GM12878 (cell line): ENCODE data around the gene AGFG1. TPM values are rescaled to one million over a fixed set of nuclear protein-coding genes. Genes with fewer than 3 reads are reported as not detected.

Experiments used
- ATAC-seq: fragments of 200-7000 bp; cut with Tn5 transposase; 3 replicates; pipeline ENCODE4 v1.9.1; 2020; ENCODE audit warnings: mild to moderate bottlenecking, moderate library complexity
- BruUV-seq: library from RNA; stranded (reverse); fragments of 400-500 nt; replicated peaks from 2 replicates; lab custom pipeline; 2021; lab: Mats Ljungman, UMichigan
- CTCF ChIA-PET: fragments of 300-600 bp; sonication (Branson Sonifier 250); formaldehyde crosslinking; extraction: SDS; loops from one replicate; lab custom pipeline; 2021; ENCODE audit warnings: inconsistent platforms; lab: Yijun Ruan, JAX
- POLR2A ChIA-PET: fragments of 350-600 bp; formaldehyde crosslinking; extraction: SDS; loops from one replicate; lab custom pipeline; 2021; ENCODE audit warnings: inconsistent platforms; lab: Charles Lee
- RAD21 ChIA-PET: fragments of 300-600 bp; sonication (Branson Sonifier 250); formaldehyde crosslinking; loops from one replicate; lab custom pipeline; 2023; ENCODE audit warnings: antibody characterized with exemption; ENCODE audit not compliant: unreplicated experiment; lab: Charles Lee
- SMC1A ChIA-PET: fragments of 300-600 bp; sonication (Branson Sonifier 250); formaldehyde crosslinking; loops from one replicate; lab custom pipeline; 2023; ENCODE audit not compliant: unreplicated experiment, uncharacterized antibody; lab: Charles Lee
- DNase-seq: peaks from one replicate; pipeline ENCODE4 v3.0.0-alpha.2; 2011; ENCODE audit warnings: low read depth, low spot score
- FAIRE-seq: peaks from 3 replicates; lab custom pipeline; 2011; peaks lifted over from hg19 to GRCh38; lab: Jason Lieb, UNC
- H2AFZ ChIP-seq: 2 replicates; pipeline ENCODE4 v1.6.0; 2011; ENCODE audit warnings: low read depth, low read length, control low read depth; ENCODE audit not compliant: control insufficient read depth
- H3K27ac ChIP-seq: 2 replicates; pipeline ENCODE4 v1.5.1; 2011; ENCODE audit warnings: control low read depth; ENCODE audit not compliant: control insufficient read depth, insufficient read depth
- H3K27me3 ChIP-seq, 2 experiments: replicated peaks in 1 of 2; 2 replicates each; pipeline versions ENCODE4 v1.6.0 to v1.6.1; 2011; ENCODE audit warnings: low read length in 1 of 2; ENCODE audit not compliant: control insufficient read depth in 2 of 2, insufficient read depth in 2 of 2
- H3K36me3 ChIP-seq, 2 experiments: 2 replicates each; pipeline ENCODE4 v1.5.1; 2011; ENCODE audit warnings: low read length in 1 of 2; ENCODE audit not compliant: control insufficient read depth in 2 of 2, insufficient read depth in 2 of 2
- H3K4me1 ChIP-seq: 2 replicates; pipeline ENCODE4 v1.6.1; 2011; ENCODE audit warnings: mild to moderate bottlenecking, low read length, moderate library complexity, mixed read lengths; ENCODE audit not compliant: control insufficient read depth, insufficient read depth
- H3K4me2 ChIP-seq: 2 replicates; pipeline ENCODE4 v1.6.0; 2011; ENCODE audit warnings: control low read depth; ENCODE audit not compliant: control insufficient read depth, insufficient read depth
- H3K4me3 ChIP-seq: fragments of 200-600 bp; sonication (generic); 2 replicates; pipeline ENCODE4 v1.5.1; 2016
- H3K79me2 ChIP-seq: 2 replicates; pipeline ENCODE4 v1.6.0; 2011; ENCODE audit warnings: low read length; ENCODE audit not compliant: control insufficient read depth, insufficient read depth
- H3K9ac ChIP-seq: 2 replicates; pipeline ENCODE4 v1.8.0; 2011; ENCODE audit warnings: low read length, control low read depth, mixed read lengths; ENCODE audit not compliant: control insufficient read depth, insufficient read depth
- H3K9me3 ChIP-seq: replicated peaks from 3 replicates; pipeline ENCODE4 v1.5.1; 2011; ENCODE audit warnings: mild to moderate bottlenecking, low read length; ENCODE audit not compliant: control insufficient read depth, insufficient read depth
- H4K20me1 ChIP-seq: 2 replicates; pipeline ENCODE4 v1.6.0; 2011; ENCODE audit not compliant: control insufficient read depth, insufficient read depth
- CHD1 ChIP-seq: IDR thresholded peaks from 2 replicates; pipeline ENCODE4 v1.6.1; 2012; ENCODE audit warnings: low read depth, low read length, improper control_type of control experiment
- CHD2 ChIP-seq: IDR thresholded peaks from 2 replicates; pipeline ENCODE4 v1.6.1; 2011; ENCODE audit warnings: low read depth, low read length, improper control_type of control experiment, borderline replicate concordance
- CHD4 ChIP-seq: fragments of 200-600 bp; sonication (generic); IDR thresholded peaks from 2 replicates; pipeline ENCODE4 v1.6.1; 2016; ENCODE audit warnings: mild to moderate bottlenecking
- CREB1 ChIP-seq: IDR thresholded peaks from 2 replicates; pipeline ENCODE4 v1.6.1; 2012; ENCODE audit warnings: low read depth, mild to moderate bottlenecking, inconsistent platforms
- CREM ChIP-seq: IDR thresholded peaks from 2 replicates; pipeline ENCODE4 v1.6.1; 2014; ENCODE audit warnings: antibody characterized with exemption, low read depth
- JUND ChIP-seq: IDR thresholded peaks from 2 replicates; pipeline ENCODE4 v1.6.1; 2012; ENCODE audit warnings: low read depth, mild to moderate bottlenecking, low read length, improper control_type of control experiment, moderate library complexity
- NBN ChIP-seq: fragments of 450-650 bp; IDR thresholded peaks from 2 replicates; pipeline ENCODE4 v1.6.1; 2016
- NFIC ChIP-seq: IDR thresholded peaks from 2 replicates; pipeline ENCODE4 v1.6.1; 2012; ENCODE audit warnings: low read depth, mild to moderate bottlenecking, inconsistent platforms, low read length, moderate library complexity
- PAX8 ChIP-seq: fragments of 450-650 bp; IDR thresholded peaks from 2 replicates; pipeline ENCODE4 v1.6.1; 2017; ENCODE audit warnings: mild to moderate bottlenecking, moderate library complexity
- PML ChIP-seq: IDR thresholded peaks from 2 replicates; pipeline ENCODE4 v1.6.1; 2012; ENCODE audit warnings: low read length, inconsistent platforms
- SMAD1 ChIP-seq: fragments of 450-650 bp; IDR thresholded peaks from 2 replicates; pipeline ENCODE4 v1.6.1; 2018; ENCODE audit warnings: mild to moderate bottlenecking, low read depth; ENCODE audit not compliant: partially characterized antibody
- SMARCA5 ChIP-seq: fragments of 450-650 bp; IDR thresholded peaks from 2 replicates; pipeline ENCODE4 v1.6.1; 2017; ENCODE audit warnings: mild to moderate bottlenecking
- SPI1 ChIP-seq: IDR thresholded peaks from 2 replicates; pipeline ENCODE4 v1.6.1; 2011; ENCODE audit warnings: low read depth, mild to moderate bottlenecking, low read length, moderate library complexity, borderline replicate concordance; ENCODE audit not compliant: insufficient read depth
- TAF1 ChIP-seq: IDR thresholded peaks from 2 replicates; pipeline ENCODE4 v1.6.1; 2011; ENCODE audit warnings: mild to moderate bottlenecking, low read depth, low read length, borderline replicate concordance
- ZNF384 ChIP-seq: IDR thresholded peaks from 2 replicates; pipeline ENCODE4 v1.6.1; 2012; ENCODE audit warnings: low read depth, mild to moderate bottlenecking, low read length, improper control_type of control experiment, borderline replicate concordance
- WGBS: methylation state at CpG from one replicate; pipeline ENCODE4 v1.1.6; 2016; ENCODE audit warnings: low lambda C conversion rate; ENCODE audit not compliant: insufficient replicate concordance, insufficient coverage; ENCODE audit errors: missing lambda C conversion rate; 5-methylcytosine and 5-hydroxymethylcytosine counted together
- in situ Hi-C: fragments of 300-500 bp; cut with MboI; formaldehyde crosslinking; loops from 9 replicates; pipeline ENCODE4 v1.14.3; 2018; ENCODE audit warnings: mixed read lengths
- intact Hi-C: fragments of 100-400 bp; cut with micrococcal nuclease; formaldehyde crosslinking; loops from one replicate; pipeline ENCODE4 v1.14.2; 2022; ENCODE audit not compliant: unreplicated experiment
- polyA plus RNA-seq, 11 experiments: library from polyadenylated mRNA; depleted of rRNA in 4 of 11; unstranded in 6 of 11; stranded (reverse) in 5 of 11; fragments of >200 nt; fragmentation: Nextera tagmentation in 4 of 11; fragmentation: Illumina TruSeq in 1 of 11; extraction: Ambion mirVana in 4 of 11; extraction: Trizol in 1 of 11; gene quantifications; 1 replicate in 1 of 11; 2 replicates in 10 of 11; pipeline versions ENCODE4 v1.2.1 to v1.2.3, GENCODE V29; 2011 to 2016; ENCODE audit warnings: inconsistent platforms in 2 of 11, missing spikeins in 2 of 11, low read depth in 1 of 11
- total RNA-seq, 4 experiments: library from RNA; depleted of rRNA in 3 of 4; stranded (reverse); fragments of >200 nt in 3 of 4; fragmentation: Illumina TruSeq in 1 of 4; extraction: Trizol in 1 of 4; gene quantifications; 2 replicates each; pipeline versions ENCODE4 v1.2.1 to v1.2.3, GENCODE V29; 2013 to 2021
- TF ChIP-seq, protein P1 (sequence below): IDR thresholded peaks from 2 replicates; pipeline ENCODE4 v1.6.1; 2012; ENCODE audit warnings: low read depth, low read length, improper control_type of control experiment
- TF ChIP-seq, protein P2 (sequence below): fragments of 450-650 bp; conservative IDR thresholded peaks from 2 replicates; pipeline ENCODE4 v1.6.1; 2017; ENCODE audit warnings: mild to moderate bottlenecking, moderate library complexity
- TF ChIP-seq, protein P3 (sequence below): IDR thresholded peaks from 2 replicates; pipeline ENCODE4 v1.6.1; 2012; ENCODE audit warnings: low read depth, low read length, improper control_type of control experiment

AGFG1 gene
- total and polyA plus RNA-seq, 10 of the 15 experiments (the other 5 are each of a cell fraction or from before 2014, with no cell fraction given): 7.3 to 243 (median 81.7) TPM

DNA sequence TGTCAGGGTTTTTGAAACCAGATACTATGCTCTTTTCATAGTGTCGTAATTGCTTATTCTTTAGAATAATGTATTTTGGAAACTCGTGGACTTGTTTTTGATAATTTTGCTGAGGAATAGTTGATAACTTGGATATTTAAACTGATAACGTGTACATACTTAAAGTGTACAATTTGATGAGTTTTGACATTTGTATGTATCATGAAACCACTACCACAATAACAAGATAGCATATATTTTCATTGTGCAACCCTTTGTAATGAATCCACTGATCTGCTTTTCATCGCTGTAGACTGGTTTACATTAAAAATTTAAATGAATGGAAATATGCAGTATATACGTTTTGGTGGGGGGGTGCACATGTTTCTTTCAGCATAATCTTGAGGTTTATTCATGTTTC is 45.8 kb downstream of the AGFG1 start:
- no peaks in the 10 kb centered on the region; the same call in 1 of the 2 replicates for H4K20me1 ChIP-seq

More for the DNA sequence above, 45.8 kb downstream of the AGFG1 start:
- Histone ChIP-seq H3K4me1 (peaks cover 23% of the 10 kb centered on the region), H3K27ac (no peak overlapping the region), H3K4me3 (no peak overlapping the region), H2AFZ (no peak overlapping the region), H3K9me3 (no peaks in the 10 kb centered on the region; the same call in 2 of the 3 replicates), H3K9ac (no peak overlapping the region), H3K27me3 (no peaks in the 10 kb centered on the region), H3K4me2 (no peak overlapping the region), H3K79me2 (peaks cover 79% of the 10 kb centered on the region), H3K36me3 (peaks cover 0 to 3% of the 10 kb centered on the region in 2 experiments; a peak in 3 of 4 replicates)
- SMC1A ChIA-PET: interaction anchor here (1.9 kb wide), 1 partner anchor 9 kb away, joined by 4 read pairs; no protein-coding TSS in a partner anchor
- TF ChIP-seq TAF1 (no peak), ZNF384 (no peak), CREB1 (no peak), JUND (no peak), PAX8 (no peak), PML (no peak), CREM (no peak), SMAD1 (no peak), NFIC (no peak), SMARCA5 (no peak), SPI1 (no peak), CHD4 (no peak), CHD1 (no peak), NBN (no peak), CHD2 (no peak)
- TF ChIP-seq, protein P1, sequence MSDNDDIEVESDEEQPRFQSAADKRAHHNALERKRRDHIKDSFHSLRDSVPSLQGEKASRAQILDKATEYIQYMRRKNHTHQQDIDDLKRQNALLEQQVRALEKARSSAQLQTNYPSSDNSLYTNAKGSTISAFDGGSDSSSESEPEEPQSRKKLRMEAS: no peak
- TF ChIP-seq, protein P2, sequence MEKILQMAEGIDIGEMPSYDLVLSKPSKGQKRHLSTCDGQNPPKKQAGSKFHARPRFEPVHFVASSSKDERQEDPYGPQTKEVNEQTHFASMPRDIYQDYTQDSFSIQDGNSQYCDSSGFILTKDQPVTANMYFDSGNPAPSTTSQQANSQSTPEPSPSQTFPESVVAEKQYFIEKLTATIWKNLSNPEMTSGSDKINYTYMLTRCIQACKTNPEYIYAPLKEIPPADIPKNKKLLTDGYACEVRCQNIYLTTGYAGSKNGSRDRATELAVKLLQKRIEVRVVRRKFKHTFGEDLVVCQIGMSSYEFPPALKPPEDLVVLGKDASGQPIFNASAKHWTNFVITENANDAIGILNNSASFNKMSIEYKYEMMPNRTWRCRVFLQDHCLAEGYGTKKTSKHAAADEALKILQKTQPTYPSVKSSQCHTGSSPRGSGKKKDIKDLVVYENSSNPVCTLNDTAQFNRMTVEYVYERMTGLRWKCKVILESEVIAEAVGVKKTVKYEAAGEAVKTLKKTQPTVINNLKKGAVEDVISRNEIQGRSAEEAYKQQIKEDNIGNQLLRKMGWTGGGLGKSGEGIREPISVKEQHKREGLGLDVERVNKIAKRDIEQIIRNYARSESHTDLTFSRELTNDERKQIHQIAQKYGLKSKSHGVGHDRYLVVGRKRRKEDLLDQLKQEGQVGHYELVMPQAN: no peak
- TF ChIP-seq, protein P3, sequence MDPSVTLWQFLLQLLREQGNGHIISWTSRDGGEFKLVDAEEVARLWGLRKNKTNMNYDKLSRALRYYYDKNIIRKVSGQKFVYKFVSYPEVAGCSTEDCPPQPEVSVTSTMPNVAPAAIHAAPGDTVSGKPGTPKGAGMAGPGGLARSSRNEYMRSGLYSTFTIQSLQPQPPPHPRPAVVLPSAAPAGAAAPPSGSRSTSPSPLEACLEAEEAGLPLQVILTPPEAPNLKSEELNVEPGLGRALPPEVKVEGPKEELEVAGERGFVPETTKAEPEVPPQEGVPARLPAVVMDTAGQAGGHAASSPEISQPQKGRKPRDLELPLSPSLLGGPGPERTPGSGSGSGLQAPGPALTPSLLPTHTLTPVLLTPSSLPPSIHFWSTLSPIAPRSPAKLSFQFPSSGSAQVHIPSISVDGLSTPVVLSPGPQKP: no peak
- ATAC-seq (no peak), FAIRE-seq (no peak), DNase-seq (no peak)
- CTCF ChIA-PET: no interaction called here
- in situ Hi-C loops (no loop called here), intact Hi-C loops (no loop called here)
- 76% methylated on average over 5 of the region's 5 CpGs for WGBS
- no TSS peak for BruUV-seq
- POLR2A ChIA-PET: no interaction called here
- RAD21 ChIA-PET: interaction anchor here (1.1 kb wide), 1 partner anchor 38 kb away, joined by 3 read pairs; no protein-coding TSS in a partner anchor
